CD14-positive monocyte (primary cell): Measurements from ENCODE around the gene C12orf43. TPM values are rescaled to one million over a fixed set of nuclear protein-coding genes. Genes with fewer than 3 reads are reported as not detected.

Experiments
- DNase-seq, 3 donors: peaks; one replicate each; pipeline ENCODE4 v3.0.0-alpha.2; 2011 to 2022
- H2AFZ ChIP-seq: 2 replicates; pipeline ENCODE4 v1.6.0; 2012; ENCODE audit warnings: mild to moderate bottlenecking, low read depth, low read length, inconsistent platforms; ENCODE audit not compliant: insufficient read depth, poor library complexity, severe bottlenecking
- H3K27ac ChIP-seq, 2 donors: 1 replicate in 1 of 2; 2 replicates in 1 of 2; pipeline ENCODE4 v1.5.1; 2012 to 2013; ENCODE audit warnings: low read length in 2 of 2, control low read depth in 1 of 2, inconsistent platforms in 1 of 2, low read depth in 1 of 2, mild to moderate bottlenecking in 1 of 2
- H3K27me3 ChIP-seq, 2 donors: one replicate each; pipeline versions ENCODE4 v1.6.0 to v1.6.1; 2011 to 2013; ENCODE audit warnings: low read length in 2 of 2; ENCODE audit not compliant: control insufficient read depth in 2 of 2, insufficient read depth in 2 of 2
- H3K36me3 ChIP-seq, 2 donors: replicated peaks in 1 of 2; 1 replicate in 1 of 2; 2 replicates in 1 of 2; pipeline versions ENCODE4 v1.5.1 to v1.6.1; 2012 to 2013; ENCODE audit warnings: low read length in 2 of 2, control low read depth in 1 of 2, inconsistent platforms in 1 of 2, mild to moderate bottlenecking in 1 of 2; ENCODE audit not compliant: insufficient read depth in 2 of 2, control insufficient read depth in 1 of 2
- H3K4me1 ChIP-seq, 2 donors: 1 replicate in 1 of 2; 2 replicates in 1 of 2; pipeline versions ENCODE4 v1.5.1 to v1.6.1; 2012 to 2013; ENCODE audit warnings: low read length in 2 of 2, control low read depth in 1 of 2, inconsistent platforms in 1 of 2, mild to moderate bottlenecking in 1 of 2, moderate library complexity in 1 of 2; ENCODE audit not compliant: insufficient read depth in 2 of 2, control insufficient read depth in 1 of 2
- H3K4me2 ChIP-seq: replicated peaks from 2 replicates; pipeline ENCODE3; 2012; ENCODE audit warnings: low read length, moderate library complexity, mild to moderate bottlenecking; ENCODE audit not compliant: poor library complexity, severe bottlenecking; ENCODE audit errors: extremely low read depth
- H3K4me3 ChIP-seq, 3 experiments: fragments of 200-600 bp in 1 of 3; sonication (generic) in 1 of 3; replicated peaks in 1 of 3; 1 replicate in 2 of 3; 2 replicates in 1 of 3; pipeline ENCODE4 v1.5.1; 2011 to 2013; ENCODE audit warnings: low read length in 3 of 3, mild to moderate bottlenecking in 3 of 3, control low read depth in 2 of 3, low read depth in 2 of 3, inconsistent platforms in 1 of 3, moderate library complexity in 1 of 3
- H3K79me2 ChIP-seq: 2 replicates; pipeline ENCODE4 v1.6.0; 2012; ENCODE audit warnings: mild to moderate bottlenecking, control low read depth, inconsistent platforms, low read length, moderate library complexity; ENCODE audit not compliant: insufficient read depth
- H3K9ac ChIP-seq: 2 replicates; pipeline ENCODE4 v1.6.0; 2017; ENCODE audit warnings: low read length, mild to moderate bottlenecking; ENCODE audit not compliant: insufficient read depth, poor library complexity, severe bottlenecking
- H3K9me3 ChIP-seq, 2 donors: replicated peaks in 1 of 2; 1 replicate in 1 of 2; 2 replicates in 1 of 2; pipeline versions ENCODE4 v1.5.1 to v1.6.1; 2012 to 2013; ENCODE audit warnings: low read length in 2 of 2, control low read depth in 1 of 2; ENCODE audit not compliant: control insufficient read depth in 1 of 2, insufficient read depth in 1 of 2
- H4K20me1 ChIP-seq: 2 replicates; pipeline ENCODE4 v1.6.0; 2012; ENCODE audit warnings: mild to moderate bottlenecking, low read length, control low read depth, moderate library complexity; ENCODE audit not compliant: insufficient read depth
- H3K27ac Mint-ChIP-seq, 7 donors: one replicate each; pipeline ENCODE4 v1.8.0; 2020; ENCODE audit warnings: mild to moderate bottlenecking in 7 of 7, mixed read lengths in 7 of 7, moderate library complexity in 6 of 7, inconsistent platforms in 2 of 7
- H3K27me3 Mint-ChIP-seq, 3 donors: one replicate each; pipeline ENCODE4 v1.8.0; 2021 to 2022; ENCODE audit warnings: low read depth in 3 of 3, mild to moderate bottlenecking in 3 of 3, mixed read lengths in 3 of 3, moderate library complexity in 3 of 3, inconsistent platforms in 1 of 3
- H3K36me3 Mint-ChIP-seq, 2 donors: one replicate each; pipeline ENCODE4 v1.8.0; 2020; ENCODE audit warnings: mixed read lengths in 2 of 2, inconsistent platforms in 1 of 2, mild to moderate bottlenecking in 1 of 2
- H3K4me1 Mint-ChIP-seq: one replicate; pipeline ENCODE4 v1.8.0; 2020; ENCODE audit warnings: mild to moderate bottlenecking, mixed read lengths
- H3K4me3 Mint-ChIP-seq, 2 donors: one replicate each; pipeline ENCODE4 v1.8.0; 2020; ENCODE audit warnings: mild to moderate bottlenecking in 2 of 2, mixed read lengths in 2 of 2, moderate library complexity in 1 of 2
- H3K9me3 Mint-ChIP-seq, 7 donors: one replicate each; pipeline ENCODE4 v1.8.0; 2020 to 2022; ENCODE audit warnings: mixed read lengths in 7 of 7, mild to moderate bottlenecking in 6 of 7, moderate library complexity in 6 of 7, inconsistent platforms in 2 of 7
- WGBS: methylation state at CpG from one replicate; pipeline ENCODE4 v1.1.5; 2013; ENCODE audit warnings: missing lambda C conversion rate; ENCODE audit not compliant: insufficient coverage; 5-methylcytosine and 5-hydroxymethylcytosine counted together
- intact Hi-C, 2 donors: fragments of 100-400 bp; cut with micrococcal nuclease; formaldehyde crosslinking; loops; one replicate each; pipeline versions ENCODE4 v1.15.0 to v1.15.1; 2023
- polyA plus RNA-seq, 3 donors: library from polyadenylated mRNA; depleted of rRNA in 1 of 3; unstranded in 2 of 3; stranded (reverse) in 1 of 3; fragments of 300-500 nt in 2 of 3; fragments of >200 nt in 1 of 3; fragmentation: Illumina TruSeq in 2 of 3; gene quantifications; 1 replicate in 2 of 3; 2 replicates in 1 of 3; pipeline ENCODE4 v1.2.3, GENCODE V29; 2012 to 2021
- TF ChIP-seq, protein P1 (sequence below): fragments of 200-600 bp; IDR thresholded peaks from one replicate; pipeline ENCODE4 v1.8.0; 2022; ENCODE audit warnings: antibody characterized with exemption, mild to moderate bottlenecking

C12orf43 gene
- polyA plus RNA-seq, 3 donors = 7.2 to 10.9 (median 9.6) TPM

DNA sequence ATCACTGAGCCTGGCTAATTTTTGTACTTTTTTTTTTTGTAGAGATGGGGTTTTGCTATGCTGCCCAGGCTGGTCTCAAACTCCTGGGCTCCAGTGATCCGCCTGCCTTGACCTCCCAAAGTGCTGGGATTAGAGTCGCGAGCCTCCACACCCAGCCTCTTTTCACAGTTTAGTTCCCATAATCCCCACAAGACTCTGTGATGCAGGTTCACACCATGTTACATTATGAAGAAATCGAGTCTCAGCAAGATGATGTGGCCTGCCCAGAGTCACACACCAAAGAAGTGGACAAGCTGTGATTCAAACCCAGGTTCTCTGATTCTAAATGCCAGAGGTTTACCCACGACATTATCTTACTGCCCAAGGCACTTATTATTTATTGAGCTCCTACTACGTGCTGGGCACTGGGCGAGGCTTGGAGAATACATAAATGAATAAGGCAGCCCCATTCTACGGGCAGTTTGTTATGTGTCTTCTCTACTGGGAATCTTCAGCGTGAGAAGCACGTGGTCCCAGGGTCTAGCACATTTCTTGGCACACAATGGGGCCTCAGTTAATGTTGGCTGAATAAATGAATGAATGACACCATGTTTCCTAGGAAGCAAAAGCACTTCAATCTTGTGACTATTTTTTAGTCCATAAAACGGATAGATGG, 46.2 kb upstream of the C12orf43 start:
- Histone ChIP-seq H3K36me3 (no peaks in the 10 kb centered on the region), H4K20me1 (no peaks in the 10 kb centered on the region), H3K9me3 (no peaks in the 10 kb centered on the region), H3K4me1 (peaks cover 8 to 16% of the 10 kb centered on the region in 2 donors), H2AFZ (no peak overlapping the region), H3K27ac (no peak overlapping the region), H3K27me3 (no peaks in the 10 kb centered on the region), H3K4me3 (no peak overlapping the region), H3K79me2 (no peaks in the 10 kb centered on the region), H3K9ac (no peak overlapping the region), H3K4me2 (no peak overlapping the region)
- no peak overlapping the region for H3K4me3 Mint-ChIP-seq
- DNase-seq = no peak
- 95% methylated on average over 8 of the region's 11 CpGs for WGBS
- no peaks in the 10 kb centered on the region for H3K9me3 Mint-ChIP-seq
- peaks cover 2 to 9% (median 2%) of the 10 kb centered on the region in 3 donors for H3K27me3 Mint-ChIP-seq
- peaks cover 8% of the 10 kb centered on the region for H3K4me1 Mint-ChIP-seq
- intact Hi-C loops = loop anchor here (5.0 kb wide), 4 partner anchors 35 to 160 kb away; partner anchors contain the start of gene C12orf43 (in 1 of the 2)
- no peaks in the 10 kb centered on the region for H3K36me3 Mint-ChIP-seq
- peak overlapping the region in 1 of 7 donors; percentile 41 for H3K27ac Mint-ChIP-seq
- TF ChIP-seq, protein P1, sequence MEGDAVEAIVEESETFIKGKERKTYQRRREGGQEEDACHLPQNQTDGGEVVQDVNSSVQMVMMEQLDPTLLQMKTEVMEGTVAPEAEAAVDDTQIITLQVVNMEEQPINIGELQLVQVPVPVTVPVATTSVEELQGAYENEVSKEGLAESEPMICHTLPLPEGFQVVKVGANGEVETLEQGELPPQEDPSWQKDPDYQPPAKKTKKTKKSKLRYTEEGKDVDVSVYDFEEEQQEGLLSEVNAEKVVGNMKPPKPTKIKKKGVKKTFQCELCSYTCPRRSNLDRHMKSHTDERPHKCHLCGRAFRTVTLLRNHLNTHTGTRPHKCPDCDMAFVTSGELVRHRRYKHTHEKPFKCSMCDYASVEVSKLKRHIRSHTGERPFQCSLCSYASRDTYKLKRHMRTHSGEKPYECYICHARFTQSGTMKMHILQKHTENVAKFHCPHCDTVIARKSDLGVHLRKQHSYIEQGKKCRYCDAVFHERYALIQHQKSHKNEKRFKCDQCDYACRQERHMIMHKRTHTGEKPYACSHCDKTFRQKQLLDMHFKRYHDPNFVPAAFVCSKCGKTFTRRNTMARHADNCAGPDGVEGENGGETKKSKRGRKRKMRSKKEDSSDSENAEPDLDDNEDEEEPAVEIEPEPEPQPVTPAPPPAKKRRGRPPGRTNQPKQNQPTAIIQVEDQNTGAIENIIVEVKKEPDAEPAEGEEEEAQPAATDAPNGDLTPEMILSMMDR = no peak

DNA sequence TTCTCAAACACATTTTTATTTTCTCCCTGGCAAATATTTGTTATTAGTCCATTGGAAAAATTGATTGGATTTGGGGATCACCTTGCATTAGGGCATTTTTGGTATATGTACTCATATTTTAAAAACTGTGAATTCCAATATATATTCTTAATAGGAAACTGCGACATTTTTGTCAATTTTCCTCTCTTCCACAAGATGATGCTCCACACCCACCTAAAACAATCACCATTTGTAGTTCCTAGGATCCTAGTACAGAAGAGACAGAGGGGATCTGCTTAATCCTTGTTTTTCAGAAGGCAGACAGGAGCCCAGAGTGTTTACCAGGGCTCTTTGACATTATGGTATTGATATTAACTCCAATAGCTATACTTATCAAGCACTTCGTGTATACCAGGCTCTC, 45.5 kb upstream of the C12orf43 start:
- Histone ChIP-seq H3K4me3 (no peak overlapping the region), H3K36me3 (no peaks in the 10 kb centered on the region), H3K4me1 (peaks cover 8 to 16% of the 10 kb centered on the region in 2 donors), H3K27ac (no peak overlapping the region), H4K20me1 (no peaks in the 10 kb centered on the region), H3K79me2 (no peaks in the 10 kb centered on the region), H3K9me3 (no peaks in the 10 kb centered on the region), H2AFZ (no peak overlapping the region), H3K27me3 (no peaks in the 10 kb centered on the region), H3K4me2 (no peak overlapping the region), H3K9ac (no peak overlapping the region)
- peaks cover 8% of the 10 kb centered on the region for H3K4me1 Mint-ChIP-seq
- peaks cover 2 to 9% (median 2%) of the 10 kb centered on the region in 3 donors for H3K27me3 Mint-ChIP-seq
- no peak overlapping the region for H3K4me3 Mint-ChIP-seq
- no CpG with 5 or more reads among the region's 2 CpGs for WGBS
- H3K36me3 Mint-ChIP-seq = no peaks in the 10 kb centered on the region
- TF ChIP-seq, protein P1 = no peak
- intact Hi-C loops = loop anchor here (5.0 kb wide), 4 partner anchors 35 to 160 kb away; partner anchors contain the start of gene C12orf43 (in 1 of the 2)
- H3K9me3 Mint-ChIP-seq = no peaks in the 10 kb centered on the region
- DNase-seq = no peak
- H3K27ac Mint-ChIP-seq = no peak overlapping the region
